Pancreas (tissue), 10 donors: ENCODE results near the gene UCMA. TPM values are rescaled to one million over a fixed set of nuclear protein-coding genes. Genes with fewer than 3 reads are reported as not detected.
"Not testable (repeated sequence)": the region's sequence is repeated elsewhere in the genome, so short reads cannot be mapped to it uniquely, and the experiment has no call there.

Experiments
- ATAC-seq, 4 donors: fragments of 200-7000 bp; cut with Tn5 transposase; one replicate each; pipeline versions ENCODE4 v1.8.0 to v1.9.1; 2020; ENCODE audit warnings: mild to moderate bottlenecking in 4 of 4, moderate library complexity in 4 of 4
- DNase-seq, 6 donors: peaks; one replicate each; pipeline ENCODE4 v3.0.0-alpha.2; 2020
- FAIRE-seq: peaks from 2 replicates; lab custom pipeline; 2012; peaks lifted over from hg19 to GRCh38; lab: Jason Lieb, UNC
- H3K27ac ChIP-seq, 4 donors: fragments of 200-600 bp; sonication (generic); 1 replicate in 3 of 4; 2 replicates in 1 of 4; pipeline versions ENCODE4 v1.5.0 to v1.8.0; 2020
- H3K27me3 ChIP-seq, 4 donors: fragments of 200-600 bp; one replicate each; pipeline ENCODE4 v1.8.0; 2021
- H3K36me3 ChIP-seq, 3 donors: fragments of 200-600 bp; sonication (generic) in 1 of 3; one replicate each; pipeline versions ENCODE4 v1.5.0 to v1.8.0; 2020 to 2021
- H3K4me1 ChIP-seq, 3 donors: fragments of 200-600 bp; one replicate each; pipeline ENCODE4 v1.8.0; 2021
- H3K4me3 ChIP-seq, 4 donors: fragments of 200-600 bp; sonication (generic) in 2 of 4; one replicate each; pipeline versions ENCODE4 v1.5.0 to v1.8.0; 2020 to 2021
- H3K9me3 ChIP-seq, 4 donors: fragments of 200-600 bp; one replicate each; pipeline ENCODE4 v1.8.0; 2021
- WGBS, 2 donors: extraction: QIAGEN DNeasy Blood & Tissue Kit; methylation state at CpG; one replicate each; pipeline ENCODE4 v1.1.7; 2013; 5-methylcytosine and 5-hydroxymethylcytosine counted together
- intact Hi-C, 3 donors: fragments of 100-400 bp; cut with DNase I; formaldehyde crosslinking; loops; one replicate each; pipeline versions ENCODE4 v1.11.1 to v1.14.2; 2022
- polyA plus RNA-seq, 2 donors: library from polyadenylated mRNA; stranded (reverse); fragments of 200-250 nt; gene quantifications; one replicate each; pipeline ENCODE4 v1.2.3, GENCODE V29; 2013
- total RNA-seq, 6 donors: library from RNA; stranded (reverse); fragmentation: NEBNext Ultra II Directional in 4 of 6; extraction: Animal tissue kit (Norgen Biotek cat#: 25700) in 4 of 6; gene quantifications; one replicate each; pipeline versions ENCODE4 v1.2.1 to v1.2.4, GENCODE V29; 2021 to 2023
- TF ChIP-seq, protein P1 (sequence below), 4 donors: fragments of 200-600 bp; sonication (generic) in 3 of 4; IDR thresholded peaks; one replicate each; pipeline versions ENCODE4 v1.5.0 to v1.8.0; 2021; ENCODE audit warnings: antibody characterized with exemption in 4 of 4
- donor health status: healthy with polysubstance abuse.
- donor health status: DM: no; HTN: no; CAD: no; lungs with moderate emphysema.
- donor health status: DM: no; HTN: no; CAD: no.
- donor health status: control.
- donor health status: control.
- donor health status: Bipolar disorder and iron deficiency.
- donor health status: DM: yes; HTN: yes; CAD: no.
- donor health status: DM: no; HTN: no; CAD: no.
- donor health status: DM: no; HTN: no; CAD: no.
- donor health status: DM: yes; HTN: yes; CAD: no.

UCMA gene
- total and polyA plus RNA-seq, 8 donors, result not detected

DNA sequence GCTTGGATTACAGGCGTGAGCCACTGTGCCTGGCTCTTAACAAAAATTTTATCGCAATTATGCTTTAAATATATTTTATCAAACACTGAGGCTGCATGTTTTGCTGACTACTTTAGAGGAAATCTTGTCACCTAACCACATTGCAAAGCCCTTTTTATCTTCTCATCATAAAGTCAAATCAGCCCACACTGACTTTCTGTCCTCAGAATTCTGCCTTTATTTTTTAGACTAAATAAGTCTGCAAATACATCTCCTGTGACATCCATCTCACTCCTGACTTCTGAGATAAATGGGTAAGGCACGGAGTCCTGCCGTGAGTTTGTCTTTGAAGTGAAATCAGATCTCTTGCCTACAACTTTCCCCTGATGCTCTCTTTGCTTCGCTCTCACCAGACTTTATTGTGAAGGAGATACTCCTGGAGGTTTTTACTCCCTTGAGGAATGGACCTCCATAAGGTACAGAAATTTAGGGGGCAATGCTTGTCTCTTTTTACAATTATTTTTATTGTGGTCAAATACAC is 23.5 kb upstream of the UCMA start:
- no peak for ATAC-seq
- no peak for FAIRE-seq
- Histone ChIP-seq H3K27me3 (no peaks in the 10 kb centered on the region), H3K27ac (no peak overlapping the region), H3K4me3 (no peak overlapping the region), H3K36me3 (no peaks in the 10 kb centered on the region), H3K9me3 (no peaks in the 10 kb centered on the region), H3K4me1 (no peaks in the 10 kb centered on the region)
- DNase-seq, result no peak
- TF ChIP-seq, protein P1, sequence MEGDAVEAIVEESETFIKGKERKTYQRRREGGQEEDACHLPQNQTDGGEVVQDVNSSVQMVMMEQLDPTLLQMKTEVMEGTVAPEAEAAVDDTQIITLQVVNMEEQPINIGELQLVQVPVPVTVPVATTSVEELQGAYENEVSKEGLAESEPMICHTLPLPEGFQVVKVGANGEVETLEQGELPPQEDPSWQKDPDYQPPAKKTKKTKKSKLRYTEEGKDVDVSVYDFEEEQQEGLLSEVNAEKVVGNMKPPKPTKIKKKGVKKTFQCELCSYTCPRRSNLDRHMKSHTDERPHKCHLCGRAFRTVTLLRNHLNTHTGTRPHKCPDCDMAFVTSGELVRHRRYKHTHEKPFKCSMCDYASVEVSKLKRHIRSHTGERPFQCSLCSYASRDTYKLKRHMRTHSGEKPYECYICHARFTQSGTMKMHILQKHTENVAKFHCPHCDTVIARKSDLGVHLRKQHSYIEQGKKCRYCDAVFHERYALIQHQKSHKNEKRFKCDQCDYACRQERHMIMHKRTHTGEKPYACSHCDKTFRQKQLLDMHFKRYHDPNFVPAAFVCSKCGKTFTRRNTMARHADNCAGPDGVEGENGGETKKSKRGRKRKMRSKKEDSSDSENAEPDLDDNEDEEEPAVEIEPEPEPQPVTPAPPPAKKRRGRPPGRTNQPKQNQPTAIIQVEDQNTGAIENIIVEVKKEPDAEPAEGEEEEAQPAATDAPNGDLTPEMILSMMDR (IDR thresholded peaks at IDR 0.05), result no peak
- intact Hi-C loops, result no loop called here
- WGBS, 2 donors, result 78 to 80% methylated on average over 5 of the region's 5 CpGs

DNA sequence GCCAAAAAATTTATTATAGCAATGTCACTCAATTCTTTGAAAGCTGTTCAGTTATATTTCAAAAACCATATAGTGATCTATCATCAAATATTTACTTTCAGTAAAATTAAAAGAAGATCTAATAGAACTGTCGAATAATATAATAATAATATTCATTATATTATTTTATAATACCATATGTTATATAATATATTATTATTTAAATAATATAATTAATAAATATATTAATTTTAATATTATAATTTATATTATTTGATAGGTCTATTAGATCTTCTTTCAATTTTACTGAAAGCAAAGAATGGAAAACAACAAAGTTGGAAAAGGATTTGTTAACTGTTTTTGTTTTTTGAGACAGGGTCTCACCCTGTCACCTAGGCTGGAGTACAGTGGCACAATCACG is 22.5 kb upstream of the UCMA start:
- no peak overlapping the region for H3K4me3 ChIP-seq
- FAIRE-seq (peak; percentile 56), ATAC-seq (no peak), DNase-seq (no peak)
- intact Hi-C loops, result no loop called here
- no peaks in the 10 kb centered on the region for H3K9me3 ChIP-seq
- no peak overlapping the region for H3K27ac ChIP-seq
- TF ChIP-seq, protein P1 (IDR thresholded peaks at IDR 0.05), result no peak
- 83 to 84% methylated on average over 2 of the region's 2 CpGs for WGBS, 2 donors
- H3K36me3 ChIP-seq, result no peaks in the 10 kb centered on the region
- H3K4me1 ChIP-seq, result no peaks in the 10 kb centered on the region
- no peaks in the 10 kb centered on the region for H3K27me3 ChIP-seq

DNA sequence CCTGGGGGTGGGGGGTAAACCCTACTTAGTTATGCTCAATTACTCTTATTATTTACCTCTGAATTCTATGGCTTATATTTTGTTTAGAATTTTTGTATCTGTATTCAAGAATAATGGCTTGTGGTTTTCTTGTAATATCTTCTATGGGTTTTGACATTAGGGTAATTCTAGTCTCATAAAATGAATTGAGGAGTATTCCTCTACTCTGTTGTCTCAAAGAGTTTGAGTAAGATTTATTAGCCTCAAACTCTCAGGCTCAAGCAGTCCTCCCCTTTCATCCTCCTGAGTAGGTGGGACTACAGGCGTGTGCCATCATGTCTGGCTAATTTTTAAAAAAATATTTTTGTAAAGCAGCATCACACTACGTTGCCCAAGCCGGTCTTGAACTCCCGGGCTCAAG is 19.6 kb upstream of the UCMA start:
- no peak for ATAC-seq
- TF ChIP-seq, protein P1 (IDR thresholded peaks at IDR 0.05), result no peak
- WGBS, 2 donors, result 85 to 94% methylated on average over 4 of the region's 4 CpGs

GRCh38 chr10:13247784-13248183 is 13.6 kb upstream of the UCMA start:
- Histone ChIP-seq H3K4me1 (no peaks in the 10 kb centered on the region), H3K36me3 (no peaks in the 10 kb centered on the region), H3K9me3 (no peaks in the 10 kb centered on the region), H3K4me3 (no peak overlapping the region), H3K27ac (no peak overlapping the region), H3K27me3 (no peaks in the 10 kb centered on the region)
- FAIRE-seq (no peak), DNase-seq (no peak), ATAC-seq (no peak)
- TF ChIP-seq, protein P1 (IDR thresholded peaks at IDR 0.05), result no peak
- WGBS, 2 donors, result 84 to 90% methylated on average over 4 of the region's 4 CpGs
- intact Hi-C loops, result no loop called here

More for the DNA sequence above, 19.6 kb upstream of the UCMA start:
- H3K4me3 ChIP-seq, result no peak overlapping the region
- H3K27ac ChIP-seq, result no peak overlapping the region
- no peak for DNase-seq
- no peaks in the 10 kb centered on the region for H3K9me3 ChIP-seq
- H3K36me3 ChIP-seq, result no peaks in the 10 kb centered on the region
- no peaks in the 10 kb centered on the region for H3K4me1 ChIP-seq
- FAIRE-seq, result no peak
- no peaks in the 10 kb centered on the region for H3K27me3 ChIP-seq
- intact Hi-C loops, result no loop called here

- ATAC-seq (no peak), DNase-seq (no peak), FAIRE-seq (no peak)
- Histone ChIP-seq H3K4me1 (no peaks in the 10 kb centered on the region), H3K4me3 (no peak overlapping the region), H3K9me3 (no peaks in the 10 kb centered on the region), H3K27me3 (no peaks in the 10 kb centered on the region), H3K27ac (no peak overlapping the region), H3K36me3 (no peaks in the 10 kb centered on the region)
- 75 to 81% methylated on average over 9 of the region's 9 CpGs for WGBS, 2 donors
- TF ChIP-seq, protein P1 (IDR thresholded peaks at IDR 0.05), result no peak
- intact Hi-C loops, result no loop called here
These were observed 13.1 kb upstream of the UCMA start for GRCh38 chr10:13247246-13247645.

DNA sequence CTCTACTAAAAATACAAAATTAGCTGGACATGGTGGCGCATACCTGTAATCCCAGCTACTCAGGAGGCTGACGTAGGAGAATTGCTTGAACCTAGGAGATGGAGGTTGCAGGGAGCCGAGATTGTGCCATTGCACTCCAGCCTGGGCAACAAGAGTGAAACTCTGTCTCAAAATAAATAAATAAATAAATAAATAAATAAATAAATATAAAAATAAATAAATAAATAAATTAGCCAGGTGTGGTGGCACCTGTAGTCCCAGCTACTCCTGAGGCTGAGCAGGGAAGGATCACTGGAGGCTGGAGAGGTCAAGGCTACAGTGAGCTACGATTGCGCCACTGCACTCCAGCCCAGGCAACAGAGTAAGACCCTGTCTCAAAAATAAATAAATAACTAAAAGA is 8.1 kb upstream of the UCMA start:
- ATAC-seq, intact Hi-C loops, H3K27me3 ChIP-seq, H3K9me3 ChIP-seq, H3K4me1 ChIP-seq, H3K4me3 ChIP-seq, DNase-seq, H3K27ac ChIP-seq, H3K36me3 ChIP-seq, FAIRE-seq: not testable (repeated sequence)
- 90 to 96% methylated on average over 5 of the region's 5 CpGs for WGBS, 2 donors
